ENCODE data around the gene NRF1.
"Not testable (repeated sequence)": the region's sequence is repeated elsewhere in the genome, so short reads cannot be mapped to it uniquely, and the experiment has no call there.

The NRF1 gene

DNA sequence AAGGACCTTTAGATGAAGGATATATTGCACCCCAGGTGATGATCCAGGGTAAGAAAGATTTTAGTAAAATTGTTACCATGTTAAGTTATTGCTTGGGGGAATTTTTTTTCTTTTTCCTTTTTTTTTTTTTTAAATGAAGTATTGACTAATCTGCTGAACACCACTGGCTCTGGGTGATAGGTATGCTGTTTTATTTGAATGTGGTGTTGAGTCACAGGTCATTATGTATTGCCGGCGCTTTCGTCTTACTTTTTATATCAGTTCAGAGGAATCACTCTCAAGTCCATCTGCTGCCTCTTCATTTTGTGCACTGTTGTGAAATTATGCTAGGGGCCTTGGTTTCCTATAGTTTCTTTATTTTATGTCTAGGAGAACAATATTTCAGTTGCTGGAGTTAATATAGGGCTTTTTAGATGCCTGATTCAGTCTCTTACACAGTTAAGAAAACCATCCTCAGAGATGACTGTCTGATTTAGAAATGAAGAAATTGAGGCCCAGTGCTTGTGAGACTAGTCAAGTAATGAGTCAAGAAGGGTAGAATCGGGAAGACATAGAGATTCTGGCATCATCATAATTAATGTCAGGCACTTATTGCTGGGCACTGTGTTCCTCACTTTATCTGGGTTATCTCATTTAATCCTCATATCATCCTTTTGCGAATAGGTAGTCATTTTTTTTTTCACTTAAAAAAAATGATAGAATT, 38.7 kb downstream of the NRF1 start:
- no peak for DNase-seq

- no peak for DNase-seq
Measured at GRCh38 chr7:129652914-129653313, 41.4 kb downstream of the NRF1 start.

DNA sequence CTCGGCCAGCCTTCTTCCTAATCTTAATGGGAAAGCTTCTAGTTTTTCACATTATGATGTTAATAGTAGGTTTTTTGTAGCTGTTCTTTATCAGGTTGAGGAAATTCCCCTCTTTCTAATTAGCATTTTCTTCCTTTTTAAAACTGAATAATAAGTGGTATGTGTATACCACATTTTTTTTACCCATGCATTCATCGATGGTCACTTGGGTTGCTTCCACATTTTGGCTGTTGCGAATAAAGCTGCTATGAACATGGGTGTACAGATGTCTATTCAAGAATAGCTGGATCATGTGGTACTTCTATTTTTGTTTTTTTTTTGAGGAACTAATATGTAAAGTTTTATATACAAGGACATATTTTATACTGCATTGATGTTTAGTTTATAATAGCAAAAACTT, 44.3 kb downstream of the NRF1 start:
- no peak for DNase-seq

DNA sequence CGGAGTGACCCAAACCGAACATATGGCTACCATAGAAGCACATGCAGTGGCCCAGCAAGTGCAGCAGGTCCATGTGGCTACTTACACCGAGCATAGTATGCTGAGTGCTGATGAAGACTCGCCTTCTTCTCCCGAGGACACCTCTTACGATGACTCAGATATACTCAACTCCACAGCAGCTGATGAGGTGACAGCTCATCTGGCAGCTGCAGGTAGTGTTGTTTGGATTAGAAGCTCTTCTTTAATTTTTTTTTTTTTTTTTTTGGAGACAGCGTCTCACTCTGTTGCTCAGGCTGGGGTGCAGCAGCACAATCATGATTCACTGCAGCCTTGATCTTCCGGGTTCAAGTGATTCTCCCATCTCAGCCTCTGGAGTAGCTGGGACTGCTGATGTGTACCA, 45.8 kb downstream of the NRF1 start:
- DNase-seq, result no peak

DNA sequence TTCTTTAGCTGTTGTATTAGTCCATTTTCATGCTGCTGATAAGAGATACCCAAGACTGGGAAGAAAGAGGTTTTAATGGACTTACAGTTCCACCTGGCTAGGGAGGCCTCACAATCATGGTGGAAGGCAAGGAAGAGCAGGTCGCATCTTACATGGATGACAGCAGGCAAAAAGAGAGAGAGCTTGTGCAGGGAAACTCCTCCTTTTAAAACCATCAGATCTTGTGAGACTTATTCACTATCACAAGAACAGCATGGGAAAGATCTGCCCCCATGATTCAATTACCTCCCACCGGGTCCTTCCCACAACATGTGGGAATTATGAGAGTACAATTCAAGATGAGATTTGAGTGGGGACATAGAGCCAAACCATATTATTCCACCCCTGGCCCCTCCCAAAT, 48.4 kb downstream of the NRF1 start:
- not testable (repeated sequence) for DNase-seq

- no peak for DNase-seq
Measured at GRCh38 chr7:129661645-129662182, 50.2 kb downstream of the NRF1 start.

- DNase-seq, result not testable (repeated sequence)
Measured at GRCh38 chr7:129663240-129663639, 51.7 kb downstream of the NRF1 start.

- DNase-seq, result peak; percentile 30
Measured at GRCh38 chr7:129664029-129665012, 52.8 kb downstream of the NRF1 start.

GRCh38 chr7:129665013-129665401, 53.5 kb downstream of the NRF1 start:
- DNase-seq, result no peak

DNA sequence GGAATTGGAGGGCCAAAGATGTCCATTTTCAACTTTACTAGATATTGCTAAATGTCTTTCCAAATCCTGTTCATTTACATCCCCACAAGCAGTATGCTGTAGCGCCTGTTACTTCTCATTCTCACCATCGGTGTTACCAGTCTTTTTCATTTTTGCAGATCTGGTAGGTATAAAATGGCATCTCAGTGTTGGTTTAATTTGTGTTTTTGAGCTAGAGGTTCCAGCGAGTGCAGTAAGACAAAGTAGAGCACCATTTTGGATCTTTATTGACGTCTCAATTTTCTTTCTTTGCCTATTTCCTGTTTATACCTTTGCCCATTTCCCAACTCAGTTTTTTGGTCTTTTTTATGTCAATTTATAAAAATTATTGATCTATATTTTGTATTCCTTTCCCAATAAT, 55.6 kb downstream of the NRF1 start:
- DNase-seq, result no peak

DNA sequence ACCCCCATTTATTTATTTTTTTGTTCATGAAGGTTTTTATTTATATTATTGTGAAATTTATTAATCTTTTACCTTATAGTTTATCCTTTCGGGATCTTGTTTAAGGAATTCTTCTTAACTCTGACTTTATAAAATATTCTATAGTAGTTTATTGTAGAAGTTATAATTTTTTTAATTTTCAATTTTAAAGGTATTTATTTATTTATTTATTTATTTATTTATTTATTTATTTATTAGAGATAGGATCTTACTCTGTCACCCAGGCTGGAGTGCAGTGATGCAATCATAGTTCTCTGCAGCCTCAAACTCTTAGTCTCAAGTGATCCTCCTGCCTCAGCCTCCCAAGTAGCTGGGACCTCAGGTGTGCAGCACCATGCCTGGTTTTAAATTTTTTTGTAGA, 56.0 kb downstream of the NRF1 start:
- DNase-seq, result no peak

GRCh38 chr7:129669901-129670300, 58.4 kb downstream of the NRF1 start:
- no peak for DNase-seq

DNA sequence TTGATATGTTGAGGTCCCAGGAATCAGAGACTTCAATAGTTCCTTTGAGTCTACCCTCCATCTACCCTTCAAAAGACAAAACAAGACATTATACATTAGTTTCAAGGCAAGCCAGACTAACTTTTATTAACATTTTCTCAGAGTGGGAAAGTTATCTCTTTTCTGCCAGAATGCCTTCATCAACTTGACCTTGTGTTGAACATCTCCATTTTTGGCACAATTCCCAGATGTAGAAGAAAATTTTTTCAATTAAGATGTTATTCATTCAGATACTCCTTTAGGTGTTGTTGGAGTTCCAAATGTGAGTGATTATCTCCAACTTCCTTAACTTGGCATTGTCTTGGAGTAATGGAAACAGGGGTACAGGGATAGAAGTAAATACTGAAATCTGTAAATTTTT, 59.1 kb downstream of the NRF1 start:
- no peak for DNase-seq

DNA sequence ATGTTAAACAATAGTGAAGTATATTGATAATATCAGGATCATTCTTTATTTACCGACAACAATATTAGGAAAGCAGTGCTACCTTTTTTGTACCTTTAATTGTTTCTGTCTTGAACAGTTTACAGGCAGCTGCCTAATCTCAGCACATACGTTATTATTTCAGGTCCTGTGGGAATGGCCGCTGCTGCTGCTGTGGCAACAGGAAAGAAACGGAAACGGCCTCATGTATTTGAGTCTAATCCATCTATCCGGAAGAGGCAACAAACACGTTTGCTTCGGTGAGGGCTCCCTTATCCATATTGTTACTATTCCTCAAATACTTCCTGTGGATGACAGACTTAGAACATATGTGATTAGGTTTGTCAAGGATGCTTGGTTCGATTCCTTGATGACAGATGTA, 59.7 kb downstream of the NRF1 start:
- no peak for DNase-seq

GRCh38 chr7:129674475-129674874, 63.0 kb downstream of the NRF1 start:
- DNase-seq, result not testable (repeated sequence)

GRCh38 chr7:129675521-129675920, 64.0 kb downstream of the NRF1 start:
- DNase-seq, result no peak

DNA sequence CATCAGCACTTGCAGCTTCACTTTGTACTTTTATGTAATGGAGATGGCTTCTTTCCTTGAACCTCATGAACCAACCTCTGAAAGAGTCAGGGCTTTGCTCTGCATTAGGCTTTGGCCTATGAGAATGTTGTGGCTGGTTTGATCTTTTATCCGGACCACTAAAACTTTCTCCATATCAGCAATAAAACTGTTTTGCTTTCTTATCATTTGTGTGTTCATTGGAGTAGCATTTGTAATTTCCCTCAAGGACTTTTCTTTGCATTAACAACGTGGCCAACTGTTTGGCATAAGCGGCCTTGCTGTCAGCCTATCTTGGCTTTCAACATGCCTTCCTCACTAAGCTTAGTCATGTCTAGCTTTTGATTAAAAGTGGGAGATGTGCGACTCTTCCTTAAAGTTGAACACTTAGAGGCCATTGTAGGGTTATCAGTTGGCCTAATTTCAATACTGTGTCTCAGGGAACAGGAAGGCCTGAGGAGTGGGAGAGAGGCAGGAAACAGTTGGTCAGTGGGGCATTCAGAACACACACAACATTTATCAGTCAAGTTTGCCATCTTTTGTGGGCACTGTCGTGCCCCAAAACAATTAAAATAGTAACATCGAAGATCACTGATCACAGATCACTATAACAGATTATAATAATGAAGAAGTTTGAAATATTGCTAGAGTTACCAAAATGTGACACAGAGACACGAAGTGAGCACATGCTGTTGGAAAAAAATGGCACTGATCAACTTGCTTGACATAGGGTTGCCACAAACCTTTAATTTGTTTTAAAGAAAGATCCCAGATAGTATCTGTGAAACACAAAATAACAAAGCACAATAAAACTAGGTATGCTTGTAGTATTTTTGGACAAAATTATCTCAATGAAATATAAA, 64.7 kb downstream of the NRF1 start:
- no peak for DNase-seq

DNA sequence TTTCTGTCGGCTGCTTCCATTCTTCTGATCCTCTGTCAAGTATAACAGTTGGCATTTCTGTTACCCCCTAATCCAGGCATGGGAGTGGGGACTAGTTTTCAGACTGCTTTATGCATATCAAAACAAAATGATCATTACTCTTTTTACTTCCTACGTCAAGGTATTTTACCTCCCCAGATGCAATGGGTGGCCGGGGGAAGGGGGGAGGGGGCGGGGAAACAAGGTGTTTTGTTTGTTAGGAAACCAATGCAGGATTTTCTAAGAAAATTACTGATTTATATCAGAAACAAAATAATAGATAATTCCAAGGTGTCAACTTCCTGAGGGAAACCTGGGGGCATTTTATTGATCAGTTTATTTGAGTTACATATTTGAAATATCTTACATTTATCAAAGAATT, 66.3 kb downstream of the NRF1 start:
- DNase-seq, result no peak

DNA sequence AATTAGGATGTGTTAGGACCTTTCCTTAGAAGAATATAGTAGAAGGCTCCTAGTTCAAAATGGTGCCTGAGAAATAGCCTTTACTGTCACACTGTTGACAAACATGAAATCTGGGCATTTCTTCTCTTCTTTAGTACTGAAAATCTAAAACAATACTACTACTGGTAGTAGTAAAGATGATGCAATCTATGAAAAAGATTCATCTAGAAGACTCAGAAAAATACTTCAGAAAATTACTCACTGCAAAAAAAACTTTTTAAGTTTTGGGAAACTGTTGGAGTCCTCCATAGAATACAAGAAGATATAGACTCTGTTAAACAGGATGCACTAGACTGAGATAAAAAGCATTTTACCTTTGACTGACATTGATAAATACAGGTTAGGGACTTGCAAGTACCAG, 67.1 kb downstream of the NRF1 start:
- DNase-seq, result no peak

GRCh38 chr7:129680400-129680799, 68.9 kb downstream of the NRF1 start:
- no peak for DNase-seq

DNA sequence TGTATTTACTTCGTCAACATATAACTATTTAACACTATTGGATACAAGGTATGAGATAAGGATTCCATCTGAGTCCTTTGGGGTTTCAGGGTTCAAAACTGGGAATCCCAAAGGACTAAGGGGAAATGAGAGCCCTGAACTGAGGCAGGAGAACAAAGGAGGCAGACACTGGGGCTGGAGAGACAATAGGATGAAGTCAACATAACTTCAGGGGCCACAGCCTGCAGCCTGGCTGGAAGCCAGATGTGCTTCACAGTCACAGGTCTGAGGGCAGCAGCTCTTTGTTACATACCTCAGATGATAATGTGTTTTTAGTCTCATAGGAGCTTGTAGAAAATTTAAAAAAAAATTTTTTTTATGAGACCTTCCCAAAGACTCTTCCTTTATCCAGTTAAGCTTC, 73.3 kb downstream of the NRF1 start:
- no peak for DNase-seq

- no peak for DNase-seq
Measured at GRCh38 chr7:129686063-129686462, 74.5 kb downstream of the NRF1 start.

All from NCI-H1105 (cell line).